Glomerular visceral epithelial cell (primary cell): ENCODE data around the gene AWAT2.

Experiments used
- DNase-seq: peaks from one replicate; pipeline ENCODE4 v3.0.0-alpha.2; 2016; ENCODE audit errors: extremely low spot score

Gene AWAT2

DNA sequence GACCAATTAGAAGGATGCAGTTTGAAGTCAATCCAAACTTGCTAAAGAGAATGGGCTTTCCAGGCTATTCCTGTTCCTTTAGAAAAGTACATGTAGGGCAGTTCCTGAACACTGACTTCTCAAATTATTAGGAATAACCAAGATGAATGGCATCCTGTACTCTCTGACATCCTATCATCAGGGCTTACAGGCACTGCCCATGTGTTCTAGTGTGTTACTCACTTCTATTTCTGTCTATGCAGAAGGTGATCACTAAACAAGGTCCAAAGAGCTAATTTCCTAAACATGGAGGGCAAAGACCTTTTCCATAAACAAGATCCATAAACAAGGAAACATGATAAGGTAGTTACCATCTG lies 53.6 kb downstream of the AWAT2 start:
- DNase-seq = no peak

DNA sequence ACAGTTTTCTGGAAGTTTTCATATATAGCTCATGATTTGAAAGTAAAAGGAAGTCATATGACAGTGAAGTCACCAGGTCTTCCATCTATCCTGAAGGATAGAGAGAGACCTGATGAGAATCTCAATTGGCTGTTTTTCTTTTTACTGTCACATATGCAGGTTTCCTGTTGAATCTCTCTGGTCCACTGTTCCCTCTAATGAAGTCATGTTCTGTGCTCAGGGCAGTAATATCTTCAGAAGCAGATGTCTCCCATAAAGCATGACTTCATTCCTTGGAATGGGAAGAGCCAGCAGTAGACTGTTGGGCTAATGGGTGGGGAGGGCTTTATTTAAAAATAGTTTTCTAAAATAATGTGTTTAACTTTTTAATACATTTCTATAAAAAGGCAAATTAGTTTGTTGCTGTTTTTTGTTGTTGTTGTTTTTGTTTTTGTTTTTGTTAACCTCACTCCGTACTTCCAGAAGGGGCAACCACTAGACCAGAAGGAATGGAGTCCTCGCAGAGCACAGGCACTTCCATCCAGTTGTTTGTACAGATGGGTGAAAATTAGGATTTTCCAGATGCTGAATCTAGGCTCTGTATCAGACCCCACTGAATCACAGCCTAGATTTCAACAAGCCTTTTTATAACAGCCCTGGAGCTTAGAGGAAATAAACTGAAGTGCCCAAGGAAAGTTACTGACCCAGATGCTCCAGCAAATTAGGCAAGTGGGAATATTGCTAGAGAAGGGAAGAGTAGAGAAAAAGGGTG lies 54.2 kb downstream of the AWAT2 start:
- no peak for DNase-seq

DNA sequence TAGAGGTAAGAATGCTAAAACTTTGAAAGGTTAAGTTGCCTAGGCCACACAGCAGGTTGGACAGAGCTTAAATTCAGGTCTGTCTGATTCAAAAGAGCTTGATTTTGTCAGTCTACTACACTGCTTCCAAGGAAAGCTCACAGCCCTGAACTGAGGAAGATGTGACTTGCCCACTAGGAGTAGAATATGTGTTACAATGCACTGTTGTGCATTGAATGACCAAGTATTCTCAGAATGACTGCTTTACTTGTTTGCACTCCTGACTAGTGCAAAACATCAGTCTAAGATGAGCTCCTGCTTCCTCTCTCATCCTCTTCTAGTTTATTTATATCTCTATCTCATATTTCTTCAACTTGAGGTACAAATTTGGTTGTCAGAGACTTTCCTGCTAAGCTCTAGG lies 56.2 kb downstream of the AWAT2 start:
- DNase-seq = no peak

DNA sequence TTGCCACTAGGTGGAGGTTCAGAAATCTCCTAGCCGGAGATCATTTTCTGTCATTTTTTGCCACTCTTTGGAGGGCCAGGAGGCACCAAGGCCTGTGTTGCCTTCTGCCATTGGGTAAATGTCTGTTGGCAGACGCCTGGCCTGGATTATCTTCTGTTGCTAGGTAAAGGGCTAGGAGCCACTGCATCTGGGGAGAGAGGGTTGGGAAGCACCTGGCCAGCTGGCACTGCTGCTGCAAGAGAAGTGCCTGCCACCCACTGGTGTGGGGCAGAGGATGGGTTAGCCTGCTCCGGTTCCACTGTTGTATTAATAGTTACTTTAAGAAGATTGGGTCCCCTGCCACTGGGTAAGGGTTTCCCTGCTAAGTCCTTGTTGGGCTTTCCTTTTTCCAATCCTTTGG lies 58.1 kb downstream of the AWAT2 start:
- DNase-seq = no peak
